GM19328 (cell line): ENCODE data around the gene MBOAT2.
"Not testable (repeated sequence)": the region's sequence is repeated elsewhere in the genome, so short reads cannot be mapped to it uniquely, and the experiment has no call there.

Source experiments
- ATAC-seq: cut with Tn5 transposase; IDR thresholded peaks from one replicate; pipeline ENCODE4 v1.9.1; 2021; ENCODE audit warnings: mild to moderate bottlenecking, moderate library complexity; ENCODE audit not compliant: unreplicated experiment

The MBOAT2 gene

GRCh38 chr2:8907764-8908288 lies 95.7 kb downstream of the MBOAT2 start:
- no peak for ATAC-seq

- not testable (repeated sequence) for ATAC-seq
Measured at GRCh38 chr2:8903924-8904323, 99.6 kb downstream of the MBOAT2 start.

- ATAC-seq = not testable (repeated sequence)
Measured at GRCh38 chr2:8902757-8903156, 100.7 kb downstream of the MBOAT2 start.

- not testable (repeated sequence) for ATAC-seq
Measured at GRCh38 chr2:8897206-8897605, 106.3 kb downstream of the MBOAT2 start.

- ATAC-seq = not testable (repeated sequence)
Measured at GRCh38 chr2:8896671-8897070, 106.8 kb downstream of the MBOAT2 start.

GRCh38 chr2:8895087-8895912 lies 108.2 kb downstream of the MBOAT2 start:
- ATAC-seq = not testable (repeated sequence)

GRCh38 chr2:8893978-8894820 lies 109.3 kb downstream of the MBOAT2 start:
- no peak for ATAC-seq

GRCh38 chr2:8893474-8893873 lies 110.0 kb downstream of the MBOAT2 start:
- ATAC-seq = no peak

- no peak for ATAC-seq
Measured at GRCh38 chr2:8892111-8892510, 111.4 kb downstream of the MBOAT2 start.

- ATAC-seq = no peak
Measured at GRCh38 chr2:8889978-8890377, 113.5 kb downstream of the MBOAT2 start.

GRCh38 chr2:8888963-8889362 lies 114.5 kb downstream of the MBOAT2 start:
- ATAC-seq = no peak

- no peak for ATAC-seq
Measured at GRCh38 chr2:8886876-8887275, 116.6 kb downstream of the MBOAT2 start.

GRCh38 chr2:8886202-8886518 lies 117.3 kb downstream of the MBOAT2 start:
- no peak for ATAC-seq

GRCh38 chr2:8885449-8886201 lies 117.9 kb downstream of the MBOAT2 start:
- no peak for ATAC-seq

- no peak for ATAC-seq
Measured at GRCh38 chr2:8884812-8885211, 118.7 kb downstream of the MBOAT2 start.

- no peak for ATAC-seq
Measured at GRCh38 chr2:8882094-8882493, 121.4 kb downstream of the MBOAT2 start.

- no peak for ATAC-seq
Measured at GRCh38 chr2:8877894-8878293, 125.6 kb downstream of the MBOAT2 start.

GRCh38 chr2:8877332-8877731 lies 126.2 kb downstream of the MBOAT2 start:
- no peak for ATAC-seq

- ATAC-seq = no peak
Measured at GRCh38 chr2:8876628-8877027, 126.9 kb downstream of the MBOAT2 start.

GRCh38 chr2:8872821-8873432 lies 130.6 kb downstream of the MBOAT2 start:
- no peak for ATAC-seq

GRCh38 chr2:8870441-8870840 lies 133.0 kb downstream of the MBOAT2 start:
- ATAC-seq = no peak
